ENCODE results near the gene SERINC3. TPM values are rescaled to one million over a fixed set of nuclear protein-coding genes. Genes with fewer than 3 reads are reported as not detected.

Gene SERINC3
- total RNA-seq, 2 experiments from 2014 or later, result 90.8 to 93.3 TPM

DNA sequence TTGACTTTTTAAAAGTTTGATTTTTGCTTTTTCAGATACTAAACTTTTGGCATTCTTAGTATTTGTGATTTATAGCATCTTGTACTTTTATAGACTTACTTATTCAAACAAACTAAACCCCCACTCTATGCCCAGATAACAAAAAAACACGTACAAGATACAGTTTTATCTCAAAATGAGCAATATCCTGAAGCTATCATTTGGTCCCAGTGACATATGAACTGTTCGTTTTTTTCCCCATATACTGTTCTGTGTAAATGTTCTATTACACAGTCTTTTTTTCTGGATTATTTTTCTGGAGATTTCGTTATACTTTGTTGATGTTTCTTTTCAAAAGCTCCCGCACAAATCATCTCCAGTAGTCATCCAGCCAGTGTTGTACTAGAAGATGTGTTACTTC, 27.3 kb upstream of the SERINC3 start:
- CTCF ChIA-PET, result interaction anchor here (0.6 to 1.0 kb wide), 3 partner anchors 10 to 735 kb away, joined by 3 read pairs; no protein-coding TSS in a partner anchor
- Mint-ChIP-seq H3K4me3 (no peak overlapping the region), H3K36me3 (ENCODE audit: low read depth) (no peaks in the 10 kb centered on the region), H3K27ac (no peak overlapping the region), H3K9me3 (no peaks in the 10 kb centered on the region), H3K27me3 (peaks cover 4% of the 10 kb centered on the region), H3K4me1 (peaks cover 15% of the 10 kb centered on the region)
- POLR2A ChIA-PET, result interaction anchor here (1.3 kb wide), 1 partner anchor 73 kb away, joined by 4 read pairs; no protein-coding TSS in a partner anchor
- DNase-seq, result no peak

DNA sequence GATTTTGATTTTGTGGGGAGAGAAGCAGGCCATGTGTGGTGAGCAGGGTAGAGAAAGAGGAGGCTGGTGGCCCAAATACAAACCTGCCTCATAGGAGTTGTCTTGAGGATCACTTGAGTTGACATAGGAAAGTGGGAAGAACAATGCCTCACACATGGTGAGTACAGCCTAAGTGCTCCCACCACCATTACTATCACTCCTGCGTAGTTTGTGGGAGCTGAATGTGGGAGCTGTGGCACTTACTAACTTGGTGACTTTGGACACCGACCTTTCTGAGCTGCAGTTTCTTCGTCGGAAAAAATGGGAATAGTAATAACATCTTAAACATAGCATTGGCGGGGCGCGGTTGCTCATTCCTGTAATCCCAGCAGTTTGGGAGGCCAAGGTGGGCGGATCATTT, 25.5 kb upstream of the SERINC3 start:
- no peak overlapping the region for H3K4me3 Mint-ChIP-seq
- CTCF ChIA-PET, result no interaction called here

DNA sequence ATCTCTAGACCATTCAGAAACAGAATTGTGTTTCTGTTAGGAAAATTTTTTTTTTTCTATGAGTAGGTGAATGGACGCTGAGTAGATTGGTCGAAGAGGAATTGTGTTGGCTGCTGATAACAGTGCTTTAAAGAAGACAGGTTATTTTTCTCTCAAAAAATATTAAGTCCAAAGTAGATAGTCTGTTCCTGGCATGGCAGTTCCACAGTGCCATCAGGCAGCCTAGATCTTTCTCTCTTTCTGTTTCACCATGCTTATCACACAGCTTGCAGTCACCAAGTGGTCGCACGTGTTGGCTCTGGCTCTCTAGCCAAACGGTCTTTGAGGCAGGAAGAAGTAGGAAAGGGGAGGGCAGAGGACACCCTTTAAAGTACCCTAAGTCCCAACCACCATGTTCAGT, 22.4 kb upstream of the SERINC3 start:
- no peaks in the 10 kb centered on the region for H3K36me3 Mint-ChIP-seq (ENCODE audit: low read depth)

More for the DNA sequence above, 25.5 kb upstream of the SERINC3 start:
- DNase-seq, result no peak
- H3K27ac Mint-ChIP-seq, result no peak overlapping the region
- H3K4me1 Mint-ChIP-seq, result peaks cover under 1% of the 10 kb centered on the region
- POLR2A ChIA-PET, result interaction anchor here (1.1 kb wide), 1 partner anchor 25 kb away, joined by 4 read pairs; the partner anchor contains the start of gene SERINC3
- no peaks in the 10 kb centered on the region for H3K9me3 Mint-ChIP-seq
- H3K36me3 Mint-ChIP-seq (ENCODE audit: low read depth), result no peaks in the 10 kb centered on the region
- peaks cover 4% of the 10 kb centered on the region for H3K27me3 Mint-ChIP-seq

DNA sequence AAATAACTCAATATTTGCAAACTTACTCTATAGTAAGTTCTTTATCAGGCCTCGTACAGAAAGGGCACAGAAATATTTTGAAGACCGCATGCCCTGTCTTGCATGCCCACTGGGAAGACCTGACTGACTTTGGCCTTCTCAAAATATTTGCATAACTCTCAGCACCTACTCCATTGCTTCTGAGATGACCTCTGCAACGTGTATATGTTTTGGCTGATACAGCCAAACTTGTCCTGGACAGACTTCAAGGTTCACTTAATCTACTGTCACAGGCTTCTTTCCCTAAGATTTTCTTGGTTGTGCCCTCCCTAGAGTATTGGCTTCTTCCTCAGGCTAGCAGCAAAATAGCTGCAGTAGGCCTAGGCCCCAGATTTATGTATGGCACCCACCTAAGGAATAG, 21.5 kb upstream of the SERINC3 start:
- H3K9me3 Mint-ChIP-seq, result no peaks in the 10 kb centered on the region
- DNase-seq, result no peak
- no peaks in the 10 kb centered on the region for H3K36me3 Mint-ChIP-seq (ENCODE audit: low read depth)
- H3K27ac Mint-ChIP-seq, result no peak overlapping the region
- POLR2A ChIA-PET, result no interaction called here
- CTCF ChIA-PET, result no interaction called here
- no peak overlapping the region for H3K4me3 Mint-ChIP-seq
- no peaks in the 10 kb centered on the region for H3K4me1 Mint-ChIP-seq
- peaks cover 4% of the 10 kb centered on the region for H3K27me3 Mint-ChIP-seq

More for the DNA sequence above, 22.4 kb upstream of the SERINC3 start:
- no peak overlapping the region for H3K4me3 Mint-ChIP-seq
- peaks cover 4% of the 10 kb centered on the region for H3K27me3 Mint-ChIP-seq
- H3K4me1 Mint-ChIP-seq, result no peaks in the 10 kb centered on the region
- ChIA-PET CTCF (interaction anchor here (0.7 kb wide), 1 partner anchor 744 kb away, joined by 5 read pairs; no protein-coding TSS in a partner anchor), POLR2A (no interaction called here)
- no peaks in the 10 kb centered on the region for H3K9me3 Mint-ChIP-seq
- no peak overlapping the region for H3K27ac Mint-ChIP-seq
- DNase-seq, result no peak

DNA sequence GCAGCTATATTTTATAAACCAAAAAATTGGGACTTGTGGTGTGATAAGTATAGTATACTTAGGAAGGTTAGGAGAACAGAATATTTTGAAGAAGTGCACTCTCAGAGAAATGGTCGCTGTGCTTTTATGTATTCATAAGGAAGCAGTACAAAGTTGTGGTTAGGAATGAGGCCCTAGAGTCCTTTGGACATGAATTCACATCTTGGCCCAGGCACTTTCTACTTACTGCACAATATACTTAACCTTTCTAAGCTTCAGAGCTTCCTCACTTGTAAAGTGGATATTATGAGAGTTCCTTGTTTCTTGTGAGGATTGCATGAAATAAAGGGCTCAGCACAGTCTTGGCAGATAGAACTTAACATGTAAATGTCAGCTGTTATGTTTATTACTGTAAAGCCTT, 21.0 kb upstream of the SERINC3 start:
- DNase-seq, result no peak
- H3K27me3 Mint-ChIP-seq, result peaks cover 4% of the 10 kb centered on the region
- H3K9me3 Mint-ChIP-seq, result no peaks in the 10 kb centered on the region
- POLR2A ChIA-PET, result no interaction called here
- no peaks in the 10 kb centered on the region for H3K36me3 Mint-ChIP-seq (ENCODE audit: low read depth)
- H3K27ac Mint-ChIP-seq, result no peak overlapping the region
- CTCF ChIA-PET, result no interaction called here
- no peak overlapping the region for H3K4me3 Mint-ChIP-seq
- no peaks in the 10 kb centered on the region for H3K4me1 Mint-ChIP-seq

DNA sequence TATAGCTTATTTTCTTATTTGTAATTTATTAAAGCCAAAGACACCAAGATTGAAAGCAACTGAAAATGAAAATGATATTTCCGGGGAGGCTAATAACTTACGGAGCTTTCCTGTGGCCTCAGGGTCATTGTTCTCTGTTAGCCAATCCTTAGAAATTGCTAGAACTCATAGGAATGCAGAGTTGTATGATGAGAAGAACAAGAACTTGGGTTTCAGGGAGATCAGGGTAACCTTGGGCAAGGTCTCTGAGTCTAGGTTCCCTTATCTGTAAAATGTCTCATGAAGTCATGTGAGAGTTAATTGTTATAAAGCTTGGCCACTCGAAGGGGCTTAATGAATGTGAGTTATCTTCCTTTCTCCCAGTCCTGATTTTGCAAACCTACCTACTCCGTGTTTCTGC, 20.1 kb upstream of the SERINC3 start:
- ChIA-PET POLR2A (no interaction called here), CTCF (no interaction called here)
- DNase-seq, result no peak
- Mint-ChIP-seq H3K27ac (no peak overlapping the region), H3K27me3 (no peaks in the 10 kb centered on the region), H3K4me3 (no peak overlapping the region), H3K9me3 (no peaks in the 10 kb centered on the region), H3K4me1 (no peaks in the 10 kb centered on the region), H3K36me3 (ENCODE audit: low read depth) (no peaks in the 10 kb centered on the region)

DNA sequence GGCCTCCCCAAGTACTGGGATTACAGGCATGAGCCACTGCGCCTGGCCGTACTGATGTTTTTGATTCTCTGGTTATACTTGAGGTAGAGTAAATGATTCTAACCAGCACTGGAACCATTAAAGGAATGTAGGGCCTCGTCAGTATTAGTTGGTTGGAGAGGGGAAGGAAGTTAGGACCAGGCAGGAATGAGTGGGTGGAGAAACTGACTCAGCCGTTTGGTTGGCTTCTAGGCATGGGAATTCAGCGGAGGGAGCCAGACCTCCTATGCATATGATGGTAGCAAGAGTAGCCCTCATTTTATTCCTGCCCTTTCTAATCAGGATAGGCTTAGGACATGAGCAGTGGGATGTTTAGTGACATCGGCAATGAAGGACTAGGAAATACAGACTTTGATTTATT, 19.0 kb upstream of the SERINC3 start:
- Mint-ChIP-seq H3K27ac (no peak overlapping the region), H3K9me3 (no peaks in the 10 kb centered on the region), H3K4me1 (no peaks in the 10 kb centered on the region), H3K27me3 (peaks cover 6% of the 10 kb centered on the region), H3K36me3 (ENCODE audit: low read depth) (no peaks in the 10 kb centered on the region), H3K4me3 (no peak overlapping the region)
- CTCF ChIA-PET, result interaction anchor here (0.7 kb wide), 1 partner anchor 68 kb away, joined by 4 read pairs; no protein-coding TSS in a partner anchor
- no peak for DNase-seq
- POLR2A ChIA-PET, result no interaction called here

DNA sequence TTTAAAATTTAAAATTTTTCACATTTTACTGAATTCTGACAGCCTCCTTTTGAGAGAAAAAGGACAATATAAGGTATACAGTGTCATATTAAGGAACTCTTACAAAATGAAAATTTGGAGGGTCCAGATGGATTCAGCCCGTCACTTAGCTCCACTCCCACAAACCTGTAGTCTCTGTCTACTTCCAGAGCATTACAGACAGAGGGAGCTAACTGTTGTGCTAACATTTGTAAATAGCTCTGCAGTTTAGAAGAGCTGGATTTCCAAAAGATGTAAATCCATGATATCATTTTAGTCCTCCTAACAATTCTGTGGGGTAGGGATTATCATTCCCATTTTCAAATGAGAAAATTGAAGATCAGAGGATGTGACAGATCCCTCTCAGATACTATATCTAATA, 16.1 kb upstream of the SERINC3 start:
- H3K36me3 Mint-ChIP-seq (ENCODE audit: low read depth), result no peaks in the 10 kb centered on the region
- POLR2A ChIA-PET, result no interaction called here

DNA sequence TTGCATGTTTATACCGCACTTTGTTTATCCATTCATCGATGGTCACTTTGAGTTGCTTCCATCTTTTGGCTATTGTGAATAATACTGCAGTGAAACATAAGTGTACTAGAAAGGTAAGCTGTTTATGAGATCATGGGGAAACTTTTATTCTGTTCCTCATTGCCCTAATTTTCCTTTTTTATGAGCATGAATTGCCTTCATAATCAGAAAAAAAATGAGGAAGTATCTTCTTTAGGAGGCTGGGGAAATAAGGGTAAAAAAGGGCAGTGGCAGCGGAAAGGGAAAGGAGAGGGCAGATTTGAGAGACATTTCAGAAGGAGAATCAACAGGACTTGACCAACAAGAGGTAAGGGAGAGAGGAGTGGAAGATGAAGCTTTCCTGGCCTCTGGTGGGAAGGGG, 14.3 kb upstream of the SERINC3 start:
- POLR2A ChIA-PET, result no interaction called here
- Mint-ChIP-seq H3K4me1 (peaks cover 4% of the 10 kb centered on the region), H3K4me3 (no peak overlapping the region), H3K27ac (no peak overlapping the region), H3K36me3 (ENCODE audit: low read depth) (no peaks in the 10 kb centered on the region), H3K27me3 (peaks cover 7% of the 10 kb centered on the region), H3K9me3 (no peaks in the 10 kb centered on the region)
- no peak for DNase-seq
- CTCF ChIA-PET, result no interaction called here

More for the DNA sequence above, 16.1 kb upstream of the SERINC3 start:
- H3K4me3 Mint-ChIP-seq, result no peak overlapping the region
- CTCF ChIA-PET, result interaction anchor here (0.6 kb wide), 1 partner anchor 12 kb away, joined by 4 read pairs; no protein-coding TSS in a partner anchor
- H3K27me3 Mint-ChIP-seq, result peaks cover 7% of the 10 kb centered on the region
- no peaks in the 10 kb centered on the region for H3K9me3 Mint-ChIP-seq
- no peaks in the 10 kb centered on the region for H3K4me1 Mint-ChIP-seq
- H3K27ac Mint-ChIP-seq, result no peak overlapping the region
- no peak for DNase-seq

DNA sequence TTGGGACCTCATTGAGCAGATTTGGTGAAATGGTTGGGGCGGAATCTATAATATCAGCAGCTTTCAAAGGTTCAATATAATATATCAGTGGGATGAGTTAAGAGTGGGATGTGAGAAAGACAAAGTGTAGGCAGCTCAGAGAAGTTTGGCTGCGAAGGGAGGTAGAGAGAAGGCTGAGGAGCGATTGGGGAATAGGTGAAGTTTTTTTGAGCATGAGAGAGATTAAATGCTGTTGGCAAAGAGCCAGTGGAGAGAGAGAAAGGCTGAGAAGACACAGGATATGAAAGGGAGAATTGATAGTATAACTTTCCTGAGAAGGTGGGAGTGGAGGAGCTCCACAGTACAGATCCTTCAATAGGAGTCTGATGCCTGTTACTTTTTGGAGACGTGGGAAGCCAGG, 12.1 kb upstream of the SERINC3 start:
- H3K9me3 Mint-ChIP-seq, result no peaks in the 10 kb centered on the region
- POLR2A ChIA-PET, result interaction anchor here (0.9 to 2.1 kb wide), 2 partner anchors 13 to 77 kb away, joined by 5 to 7 read pairs; partner anchors contain the start of gene SERINC3
- no peak for DNase-seq
- H3K27me3 Mint-ChIP-seq, result peaks cover 9% of the 10 kb centered on the region
- peaks cover 6% of the 10 kb centered on the region for H3K4me1 Mint-ChIP-seq
- H3K27ac Mint-ChIP-seq, result no peak overlapping the region
- H3K36me3 Mint-ChIP-seq (ENCODE audit: low read depth), result no peaks in the 10 kb centered on the region
- CTCF ChIA-PET, result no interaction called here
- no peak overlapping the region for H3K4me3 Mint-ChIP-seq

DNA sequence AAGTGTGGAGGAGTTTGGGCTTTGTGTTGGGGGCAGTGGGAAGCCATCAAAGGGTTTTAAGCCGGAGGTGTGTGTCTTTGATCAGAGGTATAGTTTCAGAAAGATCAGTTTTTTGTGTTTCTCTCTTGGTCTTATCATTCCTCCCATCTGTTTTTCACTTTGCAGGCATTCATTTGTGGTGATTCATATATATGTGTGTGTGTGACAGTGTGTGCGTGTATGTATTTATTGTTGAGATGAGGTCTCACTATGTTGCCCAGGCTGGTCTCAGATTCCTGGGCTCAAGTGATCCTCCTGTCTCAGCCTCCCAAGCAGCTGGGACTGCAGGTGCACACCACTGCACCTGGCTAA, 11.1 kb upstream of the SERINC3 start:
- CTCF ChIA-PET, result no interaction called here
- Mint-ChIP-seq H3K4me3 (no peak overlapping the region), H3K27me3 (peaks cover 9% of the 10 kb centered on the region), H3K9me3 (no peaks in the 10 kb centered on the region), H3K36me3 (ENCODE audit: low read depth) (no peaks in the 10 kb centered on the region), H3K27ac (no peak overlapping the region), H3K4me1 (peaks cover 6% of the 10 kb centered on the region)
- no peak for DNase-seq
- POLR2A ChIA-PET, result no interaction called here

DNA sequence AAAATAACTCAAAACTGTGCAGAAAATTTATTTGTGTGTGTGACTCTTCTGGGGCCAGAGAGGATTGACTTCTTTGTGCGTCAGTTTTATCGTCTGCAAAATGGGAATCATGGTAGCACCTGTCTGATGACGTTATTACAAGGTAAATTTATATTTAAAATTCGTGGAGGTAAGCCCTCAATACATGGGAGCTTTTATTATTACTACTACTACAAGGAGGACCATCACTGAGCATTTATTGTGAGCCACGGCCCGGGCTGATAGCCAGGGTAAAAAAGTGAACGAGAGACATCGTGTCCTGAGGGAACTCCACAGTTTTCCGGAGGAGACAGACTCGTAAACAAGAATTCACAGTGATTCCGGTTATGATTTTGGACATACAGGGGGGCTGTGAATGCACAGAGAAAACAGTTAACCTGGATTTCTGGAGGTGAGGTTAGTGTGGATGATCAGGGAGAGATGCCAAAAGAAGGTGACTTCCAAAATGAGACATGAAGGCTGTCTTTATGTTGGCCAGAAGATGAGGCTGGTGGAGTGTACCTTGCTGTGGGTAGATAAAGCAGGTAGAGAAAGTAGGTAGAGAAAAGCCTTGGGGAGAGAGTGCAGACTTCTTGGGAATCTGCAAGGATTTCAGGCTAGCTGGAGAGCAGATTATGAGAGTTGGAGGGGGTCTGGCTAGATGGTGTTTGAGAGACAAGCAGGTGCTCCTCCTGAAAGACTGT, 10.6 kb upstream of the SERINC3 start:
- DNase-seq, result no peak
- ChIA-PET CTCF (no interaction called here), POLR2A (no interaction called here)
- Mint-ChIP-seq H3K4me3 (no peak overlapping the region), H3K4me1 (peaks cover 6% of the 10 kb centered on the region), H3K27me3 (peaks cover 9% of the 10 kb centered on the region), H3K36me3 (ENCODE audit: low read depth) (no peaks in the 10 kb centered on the region), H3K27ac (no peak overlapping the region), H3K9me3 (no peaks in the 10 kb centered on the region)

DNA sequence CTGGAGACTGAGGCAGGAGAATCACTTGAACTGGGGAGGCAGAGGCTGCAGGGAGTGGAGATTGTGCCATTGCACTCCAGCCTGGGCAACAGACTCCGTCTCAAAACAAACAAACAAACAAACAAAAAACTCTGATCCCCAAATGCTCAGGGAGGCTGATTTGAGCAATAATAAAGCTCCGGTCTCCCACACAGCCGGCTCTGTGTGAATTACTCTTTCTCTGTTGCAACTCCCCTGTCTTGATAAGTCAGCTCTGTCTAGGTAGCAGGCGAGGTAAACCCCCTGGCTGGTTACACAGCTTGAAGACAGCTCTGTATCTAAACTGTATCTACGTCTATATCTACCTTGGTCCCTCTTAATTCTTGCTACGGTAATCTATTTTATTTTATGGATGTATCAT, 6.4 kb upstream of the SERINC3 start:
- H3K27me3 Mint-ChIP-seq, result peaks cover 1% of the 10 kb centered on the region
- CTCF ChIA-PET, result no interaction called here
- no peak for DNase-seq
- POLR2A ChIA-PET, result no interaction called here
- H3K36me3 Mint-ChIP-seq (ENCODE audit: low read depth), result no peaks in the 10 kb centered on the region
- no peak overlapping the region for H3K4me3 Mint-ChIP-seq
- H3K27ac Mint-ChIP-seq, result no peak overlapping the region
- no peaks in the 10 kb centered on the region for H3K9me3 Mint-ChIP-seq
- H3K4me1 Mint-ChIP-seq, result peaks cover 8% of the 10 kb centered on the region

DNA sequence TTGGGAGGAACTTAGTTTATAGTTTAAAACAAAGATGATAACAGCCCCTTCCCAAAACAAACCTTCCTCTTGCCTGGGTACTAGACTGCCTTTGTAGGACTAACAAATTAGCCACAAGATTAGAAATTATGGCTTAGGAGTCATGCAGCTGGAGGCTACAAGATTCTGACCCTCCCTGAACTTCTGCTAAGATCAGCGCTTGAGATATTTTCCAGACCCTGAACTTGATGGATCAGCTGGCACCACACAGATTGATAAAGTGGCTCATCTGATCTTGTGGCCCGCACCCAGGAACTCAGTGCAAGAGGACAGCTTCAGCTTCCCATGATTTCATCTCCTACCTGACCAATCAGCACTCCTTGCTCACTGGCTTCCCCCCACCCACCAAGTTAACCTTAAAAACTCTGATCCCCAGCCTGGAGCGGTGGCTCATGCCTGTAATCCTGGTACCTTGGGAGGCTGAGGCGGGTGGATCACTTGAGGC, 5.9 kb upstream of the SERINC3 start:
- Mint-ChIP-seq H3K4me3 (no peak overlapping the region), H3K36me3 (ENCODE audit: low read depth) (no peaks in the 10 kb centered on the region), H3K9me3 (no peaks in the 10 kb centered on the region), H3K4me1 (peaks cover 14% of the 10 kb centered on the region), H3K27me3 (peaks cover 1% of the 10 kb centered on the region), H3K27ac (no peak overlapping the region)
- POLR2A ChIA-PET, result no interaction called here
- DNase-seq, result no peak
- CTCF ChIA-PET, result no interaction called here
